Measurements from ENCODE around the gene ARNT2. TPM values are rescaled to one million over a fixed set of nuclear protein-coding genes. Genes with fewer than 3 reads are reported as not detected.

ARNT2 gene
- total RNA-seq, 2 donors from 2014 or later: 9.1 to 43.7 TPM

- H3K4me1 ChIP-seq (replicated peaks): no peaks in the 10 kb centered on the region
- WGBS: 55% methylated on average over 3 of the region's 3 CpGs
- H3K27ac ChIP-seq: no peak overlapping the region
- no peaks in the 10 kb centered on the region for H3K9me3 ChIP-seq
- TF ChIP-seq POLR2A (IDR thresholded peaks at IDR 0.05) (no peak), POLR2AphosphoS5 (IDR thresholded peaks at IDR 0.05) (no peak), CTCF (IDR thresholded peaks at IDR 0.05) (no peak)
- intact Hi-C loops (cut with DNase I): no loop called here
- H3K27me3 ChIP-seq (replicated peaks; ENCODE audit: insufficient read depth): no peaks in the 10 kb centered on the region
- H3K4me3 ChIP-seq: no peak overlapping the region
- no peak for DNase-seq (ENCODE audit: low spot score)
- H3K36me3 ChIP-seq: no peaks in the 10 kb centered on the region
Observed at GRCh38 chr15:80638553-80639167, 234.5 kb downstream of the ARNT2 start.

- no peak for TF ChIP-seq POLR2AphosphoS5 (IDR thresholded peaks at IDR 0.05)
- 56% methylated on average over 2 of the region's 2 CpGs for WGBS
- intact Hi-C loops (cut with DNase I): no loop called here
- Histone ChIP-seq H3K36me3 (no peaks in the 10 kb centered on the region), H3K27ac (no peak overlapping the region), H3K4me3 (no peak overlapping the region), H3K4me1 (replicated peaks) (no peaks in the 10 kb centered on the region), H3K9me3 (no peaks in the 10 kb centered on the region), H3K27me3 (replicated peaks; ENCODE audit: insufficient read depth) (no peaks in the 10 kb centered on the region)
- no peak for DNase-seq (ENCODE audit: low spot score)
Observed at GRCh38 chr15:80639168-80639555, 235.0 kb downstream of the ARNT2 start.

- DNase-seq (ENCODE audit: low spot score): no peak
- Histone ChIP-seq H3K36me3 (no peaks in the 10 kb centered on the region), H3K27ac (no peak overlapping the region), H3K9me3 (no peaks in the 10 kb centered on the region), H3K4me1 (replicated peaks) (no peaks in the 10 kb centered on the region), H3K27me3 (replicated peaks; ENCODE audit: insufficient read depth) (no peaks in the 10 kb centered on the region), H3K4me3 (no peak overlapping the region)
- 94% methylated on average over 3 of the region's 3 CpGs for WGBS
- TF ChIP-seq POLR2A (IDR thresholded peaks at IDR 0.05) (no peak), CTCF (IDR thresholded peaks at IDR 0.05) (no peak), POLR2AphosphoS5 (IDR thresholded peaks at IDR 0.05) (no peak)
- intact Hi-C loops (cut with DNase I): no loop called here
Observed at GRCh38 chr15:80640531-80641121, 236.4 kb downstream of the ARNT2 start.

- no peak overlapping the region for H3K27ac ChIP-seq
- no peaks in the 10 kb centered on the region for H3K9me3 ChIP-seq
- WGBS: 94% methylated on average over 7 of the region's 7 CpGs
- H3K4me1 ChIP-seq (replicated peaks): no peaks in the 10 kb centered on the region
- intact Hi-C loops (cut with DNase I): no loop called here
- TF ChIP-seq CTCF (IDR thresholded peaks at IDR 0.05) (no peak), POLR2AphosphoS5 (IDR thresholded peaks at IDR 0.05) (no peak), POLR2A (IDR thresholded peaks at IDR 0.05) (no peak)
- DNase-seq (ENCODE audit: low spot score): no peak
- H3K27me3 ChIP-seq (replicated peaks; ENCODE audit: insufficient read depth): no peaks in the 10 kb centered on the region
- no peak overlapping the region for H3K4me3 ChIP-seq
- no peaks in the 10 kb centered on the region for H3K36me3 ChIP-seq
Observed at GRCh38 chr15:80641384-80641783, 237.2 kb downstream of the ARNT2 start.

- TF ChIP-seq CTCF (IDR thresholded peaks at IDR 0.05) (no peak), POLR2AphosphoS5 (IDR thresholded peaks at IDR 0.05) (no peak), POLR2A (IDR thresholded peaks at IDR 0.05) (no peak)
- no peak for DNase-seq (ENCODE audit: low spot score)
- Histone ChIP-seq H3K4me1 (replicated peaks) (no peaks in the 10 kb centered on the region), H3K4me3 (no peak overlapping the region), H3K27me3 (replicated peaks; ENCODE audit: insufficient read depth) (no peaks in the 10 kb centered on the region), H3K27ac (no peak overlapping the region), H3K9me3 (no peaks in the 10 kb centered on the region), H3K36me3 (no peaks in the 10 kb centered on the region)
- intact Hi-C loops (cut with DNase I): no loop called here
- WGBS: 78% methylated on average over 7 of the region's 7 CpGs
Observed at GRCh38 chr15:80643431-80643951, 239.3 kb downstream of the ARNT2 start.
